ENCODE data around the gene SYTL1.

SYTL1 gene

GRCh38 chr1:27391511-27392095 is 49.8 kb downstream of the SYTL1 start:
- DNase-seq: peak; percentile 55

DNA sequence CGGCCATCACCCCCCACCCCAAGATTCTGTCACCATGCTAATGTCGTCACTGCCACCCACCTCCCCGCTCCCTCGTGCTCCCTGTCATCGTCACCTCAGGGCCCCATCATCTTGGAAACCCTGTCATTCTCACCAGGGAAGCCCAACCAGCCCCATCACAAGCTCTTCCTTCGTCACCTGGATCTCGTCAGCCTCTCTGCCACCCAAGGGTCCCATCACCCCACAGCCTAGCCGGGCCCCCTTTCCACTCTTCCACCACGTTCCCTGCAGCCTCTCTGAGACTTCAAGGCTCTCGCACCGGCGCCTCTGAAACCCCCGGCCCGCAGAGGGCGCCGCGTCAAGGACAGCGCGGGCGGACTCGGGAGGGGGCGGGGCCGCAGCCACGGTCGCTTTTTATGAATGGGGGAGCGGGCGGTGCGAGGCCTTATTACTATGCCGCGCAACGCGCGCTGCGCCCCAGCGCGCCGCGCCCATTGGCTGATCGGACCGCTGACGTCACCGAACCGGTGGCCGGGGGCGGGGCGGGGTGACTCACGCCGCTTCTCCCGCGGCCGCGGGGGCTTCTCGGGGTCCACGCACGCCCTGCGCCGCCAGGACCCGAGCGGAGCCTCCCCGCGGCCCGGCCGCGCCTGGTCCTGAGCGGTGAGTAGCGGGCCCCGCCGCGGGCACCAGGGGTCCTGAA is 50.4 kb downstream of the SYTL1 start, which contains the start of gene GPR3:
GPR3 (plus strand) TSS at position 527 of the 682 bp plus-strand sequence. CDS start 1,177 bp downstream, outside the sequence.
- DNase-seq: peak; percentile 93

DNA sequence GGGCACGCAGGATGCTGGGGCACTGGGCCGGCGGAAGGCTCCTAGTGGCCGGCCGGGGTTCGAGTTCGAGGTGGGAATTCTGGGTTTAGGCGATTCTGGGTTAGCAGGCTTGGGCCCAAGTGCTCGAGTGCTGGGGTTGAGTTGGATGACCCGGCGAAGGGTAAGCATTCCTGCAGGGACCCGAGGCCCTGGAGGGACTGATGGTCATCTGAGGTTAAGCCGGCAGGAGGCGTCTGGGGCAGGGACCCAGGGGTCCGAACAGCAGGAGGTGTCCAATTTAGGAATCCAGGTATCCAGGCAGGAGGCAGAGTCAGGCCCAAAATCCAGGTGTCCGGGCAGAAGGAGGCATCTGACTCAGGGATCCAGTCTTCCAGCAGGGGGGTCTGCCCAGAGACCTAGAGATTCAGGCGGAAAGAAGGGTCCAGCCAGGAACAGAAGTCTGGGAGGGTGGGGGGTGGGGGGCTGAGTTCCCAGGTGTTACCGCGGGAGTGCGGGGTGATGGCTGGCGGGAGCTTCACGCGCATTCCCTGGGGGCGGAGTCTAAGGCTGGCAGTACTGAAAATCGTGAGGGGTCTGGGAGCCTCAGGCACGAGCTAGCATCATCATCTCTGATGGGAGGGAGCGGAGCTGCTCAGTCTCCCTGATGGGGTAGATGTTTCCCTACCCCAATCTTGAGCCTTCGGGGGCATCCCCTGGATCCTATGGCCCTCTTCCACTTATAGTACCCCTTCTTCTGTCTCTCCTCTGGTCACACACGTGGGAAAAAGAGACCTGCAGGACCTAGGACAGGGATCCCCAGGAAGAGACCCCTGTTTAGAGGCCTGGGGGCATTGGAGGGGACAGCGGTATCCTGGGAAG is 51.2 kb downstream of the SYTL1 start:
- no peak for DNase-seq

- no peak for DNase-seq
These were observed 51.9 kb downstream of the SYTL1 start for GRCh38 chr1:27393641-27394281.

DNA sequence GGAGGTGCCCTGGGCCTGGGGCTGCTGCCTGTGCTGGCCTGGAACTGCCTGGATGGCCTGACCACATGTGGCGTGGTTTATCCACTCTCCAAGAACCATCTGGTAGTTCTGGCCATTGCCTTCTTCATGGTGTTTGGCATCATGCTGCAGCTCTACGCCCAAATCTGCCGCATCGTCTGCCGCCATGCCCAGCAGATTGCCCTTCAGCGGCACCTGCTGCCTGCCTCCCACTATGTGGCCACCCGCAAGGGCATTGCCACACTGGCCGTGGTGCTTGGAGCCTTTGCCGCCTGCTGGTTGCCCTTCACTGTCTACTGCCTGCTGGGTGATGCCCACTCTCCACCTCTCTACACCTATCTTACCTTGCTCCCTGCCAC is 52.4 kb downstream of the SYTL1 start:
- no peak for DNase-seq

- no peak for DNase-seq
These were observed 53.1 kb downstream of the SYTL1 start for GRCh38 chr1:27394925-27395324.

DNA sequence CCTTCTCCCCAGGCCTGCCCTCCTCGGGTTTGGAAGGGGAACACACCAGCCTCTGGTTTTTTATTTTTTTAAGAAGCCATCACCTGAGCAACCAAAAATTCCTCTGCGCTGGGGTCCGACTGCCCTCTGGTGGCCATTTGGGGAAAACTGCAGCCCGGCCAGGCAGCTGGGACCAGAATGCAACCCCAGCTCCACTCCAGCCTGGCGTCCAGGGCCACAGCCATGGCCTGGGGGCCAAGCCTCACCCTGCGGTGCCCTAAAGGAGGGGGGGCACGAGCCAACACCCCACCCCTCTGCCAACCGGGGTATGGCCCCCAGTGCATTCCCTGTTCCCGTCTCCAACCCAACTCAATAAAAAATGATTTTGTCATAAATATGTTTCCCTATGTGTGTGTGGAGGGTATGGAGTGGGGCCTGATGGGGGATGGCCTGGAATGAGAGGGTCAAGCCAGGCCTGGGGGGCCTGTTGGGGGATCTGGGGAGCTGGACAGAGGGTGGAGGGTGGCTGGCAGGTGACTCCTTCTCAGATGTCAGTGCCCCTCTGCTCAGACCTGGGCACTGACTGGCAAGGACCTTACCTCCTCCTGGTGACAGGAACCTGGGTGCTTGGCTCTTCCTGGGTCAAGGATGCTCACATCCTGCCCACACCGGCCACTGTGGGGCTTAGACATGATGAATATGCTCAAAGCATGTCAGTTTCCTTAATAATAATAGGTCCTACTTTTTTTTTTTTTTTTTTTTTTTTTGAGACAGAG is 53.8 kb downstream of the SYTL1 start:
- peak; percentile 68 for DNase-seq

- DNase-seq: no peak
These were observed 55.3 kb downstream of the SYTL1 start for GRCh38 chr1:27397110-27397509.

- DNase-seq: no peak
These were observed 55.9 kb downstream of the SYTL1 start for GRCh38 chr1:27397749-27398148.

GRCh38 chr1:27398405-27399149 is 56.8 kb downstream of the SYTL1 start:
- no peak for DNase-seq

GRCh38 chr1:27399251-27400025 is 57.6 kb downstream of the SYTL1 start:
- DNase-seq: peak; percentile 39

DNA sequence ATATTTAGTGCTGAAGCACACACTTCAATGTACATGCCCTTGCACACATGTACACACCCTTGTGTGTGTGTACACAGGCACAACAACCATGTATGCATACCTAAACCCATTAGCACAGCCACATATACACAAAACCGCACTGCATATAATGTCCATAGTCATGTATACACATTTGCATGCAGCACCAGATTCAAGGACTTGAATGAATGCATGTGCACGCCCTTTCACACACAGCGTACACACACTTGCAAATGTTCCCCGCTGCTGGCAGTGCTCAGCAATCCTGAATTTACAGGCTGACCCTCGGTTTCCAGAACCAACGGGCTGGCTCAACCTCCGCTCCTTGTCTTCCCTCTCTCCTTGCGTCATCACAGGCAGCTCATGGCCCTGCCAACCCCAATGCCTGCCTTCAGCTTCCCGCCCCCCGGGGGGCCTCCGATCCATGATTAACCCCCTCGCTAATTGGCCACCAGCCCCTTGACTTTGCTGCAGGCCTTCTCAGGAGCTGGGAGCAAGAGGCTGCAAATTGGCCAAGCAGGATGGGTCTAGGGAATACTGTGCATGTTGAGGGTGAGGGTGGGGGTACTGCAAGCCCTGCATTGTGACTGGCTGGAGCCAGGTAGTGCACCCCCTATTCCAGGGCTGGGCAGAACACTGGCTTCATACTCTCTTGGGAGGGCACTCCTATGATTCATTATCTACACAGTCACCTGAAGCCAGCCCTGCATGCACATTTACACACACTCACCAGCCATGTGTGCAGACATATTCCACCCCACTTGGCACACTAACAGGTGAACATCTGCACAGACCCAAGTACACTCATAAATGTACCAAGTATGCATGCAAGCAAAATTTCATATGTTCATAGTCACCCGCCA is 58.5 kb downstream of the SYTL1 start:
- no peak for DNase-seq

DNA sequence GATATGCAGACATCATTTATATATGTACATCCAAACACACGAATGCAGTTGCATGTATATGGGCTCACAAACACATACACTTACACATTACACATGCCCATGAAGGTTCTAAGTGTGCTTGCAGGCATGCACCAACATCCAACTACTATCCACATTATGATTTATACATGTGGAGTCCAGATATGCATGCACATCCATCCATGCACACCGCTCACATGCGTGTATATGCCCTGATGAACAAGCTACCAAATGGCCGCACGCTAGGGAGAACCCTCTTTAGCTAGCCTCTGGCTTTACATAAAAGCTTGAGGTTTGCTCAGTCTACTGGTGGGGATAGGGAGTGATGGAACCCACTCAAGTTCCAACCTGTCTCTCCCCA is 59.1 kb downstream of the SYTL1 start:
- no peak for DNase-seq

GRCh38 chr1:27402349-27402754 is 60.5 kb downstream of the SYTL1 start:
- DNase-seq: peak; percentile 50

DNA sequence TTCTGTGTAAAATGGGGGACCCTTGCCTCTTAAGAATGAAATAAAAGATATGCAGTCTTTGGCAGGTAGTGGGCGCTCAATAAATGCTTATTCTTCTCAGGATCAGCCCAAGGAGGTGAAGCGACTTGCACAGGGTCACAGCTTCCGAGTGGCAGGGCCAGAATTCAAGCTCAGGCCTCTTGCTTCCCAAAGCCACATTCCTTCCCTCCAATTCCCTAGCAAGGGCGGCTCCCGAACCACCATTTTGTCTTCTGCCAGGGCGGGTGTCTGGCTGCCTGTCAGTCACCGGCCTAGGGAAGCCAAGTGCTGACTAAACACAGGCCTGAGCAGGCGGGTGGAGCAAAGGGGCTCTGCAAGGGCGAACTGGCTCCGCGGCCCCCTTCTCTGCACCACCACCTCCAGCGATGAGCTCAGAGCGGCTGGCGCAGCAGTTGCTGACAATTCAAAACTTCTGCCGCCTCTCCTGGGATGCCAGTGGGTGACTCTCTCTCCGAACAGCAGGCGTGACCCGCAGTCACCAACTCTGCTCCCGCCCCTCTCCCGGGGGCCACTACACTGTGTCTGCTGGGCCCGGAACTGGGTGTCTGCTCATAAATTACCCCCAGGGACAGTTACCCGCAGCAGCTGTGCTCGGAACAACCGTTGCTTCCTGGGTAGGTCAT is 61.4 kb downstream of the SYTL1 start:
- peak; percentile 71 for DNase-seq
